Measurements from ENCODE around the gene SLC16A12. TPM values are rescaled to one million over a fixed set of nuclear protein-coding genes. Genes with fewer than 3 reads are reported as not detected.
A peak's percentile ranks its signal among the peaks of the same experiment; 100 is the strongest.
"Not testable (repeated sequence)": the region's sequence is repeated elsewhere in the genome, so short reads cannot be mapped to it uniquely, and the experiment has no call there.

Gene SLC16A12
- total RNA-seq, 1 experiment from 2014 or later: 0.12 TPM

DNA sequence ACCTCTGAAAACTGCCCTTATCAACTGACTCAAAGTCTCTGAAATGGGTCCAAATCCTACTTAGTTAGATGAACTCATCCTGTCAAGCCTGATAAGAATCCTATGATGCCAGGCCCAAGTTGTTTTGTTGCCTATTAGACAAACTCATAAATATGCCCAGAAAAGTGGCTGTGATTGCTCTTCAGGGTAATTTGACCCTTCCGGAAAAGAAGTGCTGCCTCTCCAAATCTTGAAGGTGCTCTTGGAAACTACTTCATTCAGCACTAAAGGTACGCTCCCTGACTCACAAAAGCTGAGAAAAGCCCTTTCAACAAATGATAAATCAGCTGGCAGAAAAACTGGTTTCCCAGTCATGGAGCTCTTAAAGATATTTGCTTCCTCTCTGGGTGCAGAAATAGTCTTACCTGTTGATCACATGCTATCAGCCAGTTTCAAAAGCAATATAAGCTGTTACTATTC is 114.3 kb downstream of the SLC16A12 start:
- DNase-seq (ENCODE audit: low read depth): no peak

DNA sequence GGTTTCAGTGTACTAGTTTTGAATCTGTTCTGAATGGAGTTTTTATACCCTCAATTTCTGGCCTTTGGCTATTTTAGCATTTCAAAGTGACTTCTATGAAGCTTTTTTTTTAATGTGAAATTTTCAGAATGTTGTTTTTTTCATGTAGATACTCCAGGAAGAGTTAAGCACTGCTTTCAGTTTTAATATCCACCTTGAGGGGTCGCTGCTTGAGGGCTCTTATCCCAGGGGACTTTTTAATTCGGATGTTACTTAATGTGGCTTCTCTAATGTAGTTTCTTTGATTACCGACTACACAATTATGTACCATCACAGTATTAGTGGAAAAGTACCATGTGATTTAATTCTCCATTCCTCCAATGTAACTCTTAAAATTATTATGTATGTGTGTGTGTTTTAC is 115.8 kb downstream of the SLC16A12 start:
- DNase-seq (ENCODE audit: low read depth): peak; percentile 29

DNA sequence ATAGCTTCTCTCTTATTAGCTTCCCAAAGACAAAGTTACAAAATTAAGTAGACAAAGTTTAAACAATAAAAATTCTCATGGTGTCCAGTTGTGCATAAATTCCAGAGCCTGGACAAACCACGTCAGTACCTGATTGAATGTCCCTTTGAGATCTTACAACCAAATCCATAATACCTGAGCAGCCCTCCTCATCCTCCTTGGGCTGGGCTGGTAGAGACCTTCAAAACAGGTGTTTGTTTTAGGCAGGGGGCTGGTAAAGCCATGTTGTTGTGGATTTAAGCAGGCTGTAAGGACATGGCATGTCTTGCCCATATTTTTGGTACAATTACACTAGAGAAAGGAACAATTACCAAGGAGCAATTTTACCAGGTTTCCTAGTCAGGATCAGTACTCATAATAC is 118.9 kb downstream of the SLC16A12 start:
- no peak for DNase-seq (ENCODE audit: low read depth)

DNA sequence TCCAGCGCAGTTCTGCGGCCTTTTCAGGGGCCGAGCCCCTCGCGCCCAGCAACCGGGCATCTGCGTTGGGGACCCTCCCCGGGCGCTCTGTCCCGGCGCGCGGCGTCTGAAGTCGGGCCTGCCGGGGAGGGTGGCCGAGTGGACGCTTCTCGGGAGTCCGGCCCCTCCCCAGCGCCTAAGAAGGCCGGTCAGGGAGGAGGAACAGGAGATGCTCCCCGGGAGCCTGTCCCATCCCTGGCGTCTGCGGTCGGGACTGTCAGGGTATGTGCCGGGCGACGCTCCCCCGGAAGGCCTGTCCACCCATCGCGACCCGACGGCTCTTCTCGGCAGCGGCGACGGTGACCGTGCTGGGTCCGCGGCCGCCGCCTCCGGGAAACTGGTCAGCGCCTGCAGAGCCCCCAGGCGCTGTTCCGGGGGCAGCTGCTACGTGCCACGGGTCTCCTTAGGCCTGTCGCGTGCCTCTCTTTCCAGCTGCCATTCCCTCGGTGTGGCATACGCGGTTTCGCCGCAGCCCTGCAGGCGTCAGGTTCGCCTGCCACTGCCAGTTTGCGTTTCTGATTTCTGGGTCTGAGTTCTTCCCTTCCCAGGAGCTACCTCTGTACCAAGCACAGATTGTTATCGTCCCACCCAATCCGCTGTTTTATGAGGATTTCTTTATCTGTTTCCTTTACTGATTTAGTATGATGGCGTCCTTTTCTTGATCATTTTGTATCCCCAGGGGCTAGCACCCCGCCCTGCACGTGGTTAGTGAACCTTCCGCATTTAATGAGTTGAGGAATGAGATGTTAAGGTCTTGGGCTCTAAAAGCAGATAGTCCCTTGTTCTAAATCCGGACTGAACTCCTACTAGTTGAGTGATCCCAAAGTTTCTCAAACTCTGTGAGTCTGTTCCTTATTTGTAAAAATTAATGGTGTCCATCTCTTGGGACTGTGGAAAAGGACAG is 120.2 kb downstream of the SLC16A12 start:
- peak; percentile 70 for DNase-seq (ENCODE audit: low read depth)

DNA sequence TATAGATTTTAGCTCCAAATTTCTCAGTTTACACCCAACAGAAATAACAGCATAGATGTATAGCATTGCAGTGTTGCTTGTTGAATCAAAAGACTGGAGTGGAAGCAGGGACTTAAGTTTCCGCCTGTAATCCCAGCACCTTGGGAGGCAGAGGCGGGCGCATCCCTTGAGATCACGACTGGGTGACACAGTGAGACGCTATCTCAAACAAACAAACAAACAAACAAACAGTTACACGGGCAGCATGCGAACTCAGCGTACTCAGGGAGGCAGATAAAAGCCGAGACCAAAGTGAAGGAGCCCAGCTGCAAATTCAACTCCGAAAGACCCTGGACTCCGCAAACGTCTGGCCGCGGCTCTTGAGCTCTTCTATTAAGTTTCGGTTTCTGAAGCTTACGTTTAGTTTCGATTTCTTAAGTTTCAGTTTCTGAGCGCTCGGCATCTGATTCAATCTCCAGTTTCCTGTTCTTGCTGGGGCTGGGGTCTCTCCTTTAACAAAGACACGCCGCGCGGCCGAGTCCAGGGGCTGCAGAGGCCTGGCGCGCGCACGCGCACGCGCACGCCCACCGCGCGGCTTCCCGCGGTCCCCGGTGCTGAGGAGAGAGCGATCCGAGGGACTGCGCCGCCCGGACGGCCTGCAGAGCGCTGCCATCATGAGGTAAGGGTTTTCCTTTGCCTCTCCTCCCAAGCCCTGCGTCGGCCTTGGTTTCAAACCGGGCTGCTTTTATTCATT is 121.1 kb downstream of the SLC16A12 start, which contains the start of gene IFIT5:
IFIT5 (plus strand) TSS at position 423 of the 733 bp plus-strand sequence; CDS start at position 654, 231 bp downstream.
- peak; percentile 70 for DNase-seq (ENCODE audit: low read depth)

DNA sequence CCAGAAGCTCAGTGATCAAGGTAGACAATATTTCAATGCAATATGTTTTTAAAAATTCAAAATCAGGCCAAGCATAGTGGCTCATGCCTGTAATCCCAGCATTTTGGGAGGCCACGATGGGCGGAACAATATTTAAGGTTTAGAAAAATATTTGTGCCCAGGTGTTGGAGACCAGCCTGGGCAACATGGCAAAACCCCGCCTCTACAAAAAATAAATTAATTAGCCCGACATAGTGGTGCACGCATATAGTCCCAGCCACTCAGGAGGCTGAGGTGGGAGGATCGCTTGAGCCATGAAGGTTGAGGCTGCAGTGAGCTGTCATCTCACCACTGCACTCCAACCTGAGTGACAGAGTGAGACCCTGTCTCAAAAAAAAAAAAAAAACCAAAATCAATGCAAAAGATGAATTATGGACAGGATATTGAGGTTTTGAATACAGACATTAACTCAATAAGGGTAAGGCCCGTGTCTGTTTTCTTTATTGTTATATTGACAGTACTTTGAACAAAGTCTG is 121.9 kb downstream of the SLC16A12 start:
- DNase-seq (ENCODE audit: low read depth): no peak

DNA sequence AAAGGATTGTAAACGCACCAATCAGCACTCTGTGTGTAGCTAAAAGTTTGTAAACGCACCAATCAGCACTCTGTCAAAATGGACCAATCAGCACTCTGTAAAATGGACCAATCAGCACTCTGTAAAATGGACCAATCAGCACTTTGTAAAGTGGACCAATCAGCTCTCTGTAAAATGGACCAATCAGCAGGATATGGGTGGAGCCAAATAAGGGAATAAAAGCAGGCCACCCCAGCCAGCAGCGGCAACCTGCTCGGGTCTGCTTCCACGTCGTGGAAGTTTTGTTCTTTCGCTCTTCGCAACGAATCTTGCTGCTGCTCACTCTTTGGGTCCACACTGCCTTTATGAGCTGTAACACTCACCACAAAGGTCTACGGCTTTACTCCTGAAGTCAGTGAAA is 123.1 kb downstream of the SLC16A12 start:
- not testable (repeated sequence) for DNase-seq (ENCODE audit: low read depth)

DNA sequence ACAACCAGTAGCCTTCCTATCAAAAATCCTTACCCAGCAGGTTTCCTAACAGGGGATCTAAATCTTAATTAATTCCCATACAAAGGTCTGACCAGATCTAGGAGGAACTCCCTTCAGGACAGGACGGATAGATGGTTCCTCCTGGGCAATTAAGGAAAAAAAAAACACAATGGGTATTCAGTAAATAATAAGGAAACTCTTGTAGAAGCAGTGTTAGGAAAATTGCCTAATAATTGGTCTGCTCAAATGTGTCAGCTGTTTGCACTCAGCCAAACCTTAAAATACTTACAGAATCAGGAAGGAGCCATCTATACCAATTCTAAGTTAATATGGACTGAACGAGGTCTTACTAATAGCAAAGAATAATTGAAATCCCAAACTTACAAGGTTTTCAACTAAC is 124.3 kb downstream of the SLC16A12 start:
- not testable (repeated sequence) for DNase-seq (ENCODE audit: low read depth)

DNA sequence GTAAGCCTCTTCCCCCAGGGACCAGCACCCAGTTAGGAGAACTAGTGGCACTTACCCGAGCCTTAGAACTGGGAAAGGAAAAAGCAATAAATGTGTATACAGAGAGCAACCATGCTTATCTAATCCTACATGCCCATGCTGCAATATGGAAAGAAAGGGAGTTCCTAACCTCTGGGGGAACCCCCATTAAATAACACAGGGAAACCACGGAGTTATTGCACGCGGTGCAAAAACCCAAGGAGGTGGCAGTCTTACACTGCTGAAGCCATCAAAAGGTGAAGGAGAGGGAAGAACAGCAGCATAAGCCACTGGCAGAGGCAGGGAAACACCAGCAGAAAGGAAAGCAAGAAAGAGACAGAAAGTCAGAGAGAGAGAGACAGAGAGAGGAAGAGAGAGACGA is 124.8 kb downstream of the SLC16A12 start:
- DNase-seq (ENCODE audit: low read depth): not testable (repeated sequence)

DNA sequence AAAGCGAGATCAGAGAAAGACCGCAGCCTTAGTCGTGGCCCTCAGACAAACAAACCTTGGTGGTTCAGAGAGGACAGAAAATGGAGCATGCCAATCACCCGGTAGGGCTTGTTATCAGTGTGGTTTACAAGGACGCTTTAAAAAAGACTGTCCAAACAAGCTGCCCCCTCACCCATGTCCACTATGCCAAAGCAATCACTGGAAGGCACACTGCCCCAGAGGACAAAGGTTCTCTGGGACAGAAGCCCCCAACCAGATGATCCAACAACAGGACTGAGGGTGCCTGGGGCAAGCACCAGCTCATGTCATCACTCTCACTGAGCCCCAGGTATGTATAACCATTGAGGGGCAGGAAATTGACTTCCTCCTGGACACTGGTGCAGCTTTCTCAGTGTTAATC is 126.1 kb downstream of the SLC16A12 start:
- DNase-seq (ENCODE audit: low read depth): not testable (repeated sequence)

DNA sequence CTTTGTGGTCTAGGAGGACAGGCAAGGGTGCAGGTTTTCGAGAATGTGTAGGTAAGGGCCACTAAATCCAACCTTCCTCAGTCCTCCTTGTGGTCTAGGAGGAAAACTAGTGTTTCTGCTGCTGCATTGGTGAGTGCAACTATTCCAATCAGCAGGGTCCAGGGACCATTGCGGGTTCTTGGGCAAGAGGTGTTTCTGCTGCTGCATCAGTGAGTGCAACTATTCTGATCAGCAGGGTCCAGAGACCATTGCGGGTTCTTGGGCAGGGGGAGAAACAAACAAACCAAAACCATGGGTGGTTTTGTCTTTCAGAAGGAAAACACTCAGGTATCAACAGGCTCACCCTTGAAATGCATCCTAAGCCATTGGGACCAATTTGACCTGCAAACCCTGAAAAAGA is 127.6 kb downstream of the SLC16A12 start:
- DNase-seq (ENCODE audit: low read depth): not testable (repeated sequence)

DNA sequence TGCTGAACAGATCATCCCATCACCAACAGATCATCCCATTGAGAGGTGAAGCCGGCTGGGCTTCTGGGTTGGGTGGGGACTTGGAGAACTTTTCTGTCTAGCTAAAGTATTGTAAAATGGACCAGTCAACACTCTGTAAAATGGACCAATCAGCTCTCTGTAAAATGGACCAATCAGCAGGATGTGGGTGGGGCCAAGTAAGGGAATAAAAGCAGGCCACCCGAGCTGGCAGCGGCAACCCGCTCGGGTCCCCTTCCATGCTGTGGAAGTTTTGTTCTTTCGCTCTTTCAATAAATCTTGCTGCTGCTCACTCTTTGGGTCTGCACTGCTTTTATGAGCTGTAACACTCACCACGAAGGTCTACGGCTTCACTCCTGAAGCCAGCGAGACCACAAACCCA is 129.2 kb downstream of the SLC16A12 start:
- not testable (repeated sequence) for DNase-seq (ENCODE audit: low read depth)

DNA sequence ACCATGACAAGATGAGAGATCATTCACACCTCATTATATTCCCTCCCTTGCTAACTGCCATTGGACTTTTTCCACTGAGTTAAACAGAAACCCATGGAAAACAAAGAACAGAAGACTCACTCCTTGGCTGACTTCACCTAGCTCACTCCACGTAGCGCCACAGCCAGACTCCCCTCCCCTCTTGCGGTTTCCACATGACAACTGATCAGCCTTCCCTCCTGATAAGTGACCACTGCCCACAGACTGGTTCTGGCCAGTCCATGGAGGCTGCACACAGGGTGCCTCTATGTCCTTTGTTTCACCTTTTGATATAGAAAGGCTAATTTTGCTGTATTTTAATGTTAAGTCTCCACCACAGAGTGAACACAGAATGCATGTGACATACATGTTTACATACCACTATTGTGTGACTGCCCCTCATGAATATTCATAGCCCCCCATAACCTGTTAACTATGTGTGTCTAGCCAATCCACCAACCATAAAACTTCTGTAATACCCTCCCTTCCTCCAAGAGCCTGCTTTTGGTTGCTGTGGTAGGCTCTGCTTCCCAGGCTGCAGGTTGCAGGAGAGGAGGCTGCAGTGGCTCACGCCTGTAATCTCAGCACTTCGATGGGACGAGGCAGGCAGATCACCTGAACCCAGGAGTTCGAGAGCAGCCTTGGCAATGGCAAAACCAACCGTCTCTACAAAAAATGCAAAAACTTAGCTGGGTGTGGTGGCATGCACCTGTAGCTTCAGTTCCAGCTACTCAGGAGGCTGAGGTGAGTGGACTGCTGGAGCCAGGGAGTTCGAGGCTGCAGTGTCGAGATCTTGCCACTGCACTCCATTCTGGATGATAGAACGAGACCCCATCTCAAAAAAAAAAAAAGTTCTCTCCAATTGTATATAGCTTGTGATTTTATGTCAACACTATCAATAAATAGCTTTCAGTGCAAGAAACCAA is 131.0 kb downstream of the SLC16A12 start:
- DNase-seq (ENCODE audit: low read depth): no peak

DNA sequence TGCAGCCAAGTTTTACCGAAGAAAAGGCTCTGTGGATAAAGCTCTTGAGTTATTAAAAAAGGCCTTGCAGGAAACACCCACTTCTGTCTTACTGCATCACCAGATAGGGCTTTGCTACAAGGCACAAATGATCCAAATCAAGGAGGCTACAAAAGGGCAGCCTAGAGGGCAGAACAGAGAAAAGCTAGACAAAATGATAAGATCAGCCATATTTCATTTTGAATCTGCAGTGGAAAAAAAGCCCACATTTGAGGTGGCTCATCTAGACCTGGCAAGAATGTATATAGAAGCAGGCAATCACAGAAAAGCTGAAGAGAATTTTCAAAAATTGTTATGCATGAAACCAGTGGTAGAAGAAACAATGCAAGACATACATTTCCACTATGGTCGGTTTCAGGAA is 132.4 kb downstream of the SLC16A12 start:
- DNase-seq (ENCODE audit: low read depth): no peak

DNA sequence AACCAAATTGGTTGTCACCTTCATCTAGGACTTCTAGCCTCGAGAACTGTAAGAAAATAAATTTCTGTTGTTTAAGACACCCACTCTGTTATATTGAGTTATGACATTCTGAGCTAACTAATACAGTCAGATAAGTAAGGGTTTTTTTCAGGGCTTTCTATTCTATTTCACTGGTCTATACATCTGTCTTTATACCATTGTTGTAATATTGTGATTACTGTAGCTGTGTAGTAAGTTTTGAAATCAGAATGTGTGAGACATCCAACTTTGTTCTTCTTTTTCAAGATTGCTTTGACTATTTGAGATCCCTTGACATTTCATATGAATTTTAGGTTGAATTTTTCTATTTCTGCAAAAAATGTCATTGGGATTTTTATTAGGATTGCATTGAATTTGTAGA is 135.4 kb downstream of the SLC16A12 start:
- no peak for DNase-seq (ENCODE audit: low read depth)

DNA sequence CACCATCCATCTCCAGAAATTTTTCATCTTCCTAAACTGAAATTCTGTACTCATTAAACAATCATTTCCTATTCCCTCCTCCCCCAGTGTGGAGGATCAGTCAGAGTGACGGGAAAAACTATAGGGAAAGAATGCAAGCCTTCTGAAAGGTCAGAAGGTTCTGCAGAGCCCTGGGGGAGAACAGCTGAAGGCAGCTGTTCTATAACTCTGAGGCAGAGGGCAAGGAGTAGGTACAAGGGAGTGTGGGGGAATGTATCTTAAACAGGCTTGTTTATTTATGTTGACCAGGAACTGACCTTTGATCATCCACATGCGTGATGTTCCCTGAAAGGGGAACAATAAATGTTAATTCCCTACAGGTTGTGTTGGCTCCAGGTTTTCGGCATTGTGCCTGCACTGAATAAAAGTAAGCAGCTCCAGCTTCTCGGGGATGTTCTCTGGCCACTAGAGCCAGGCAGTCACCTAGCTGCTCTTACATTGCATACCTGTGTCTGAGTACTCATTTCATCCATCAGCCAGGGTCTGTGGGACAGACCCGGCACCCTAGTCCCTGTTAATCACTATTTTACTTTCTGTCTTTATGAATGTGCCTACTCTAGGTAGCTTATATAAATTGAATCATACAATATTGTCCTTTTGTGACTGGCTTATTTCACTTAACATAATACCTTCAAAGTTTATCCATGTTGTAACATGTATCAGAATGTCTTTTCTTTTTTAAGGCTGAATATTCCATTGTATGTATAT is 137.2 kb downstream of the SLC16A12 start:
- peak; percentile 66 for DNase-seq (ENCODE audit: low read depth)

DNA sequence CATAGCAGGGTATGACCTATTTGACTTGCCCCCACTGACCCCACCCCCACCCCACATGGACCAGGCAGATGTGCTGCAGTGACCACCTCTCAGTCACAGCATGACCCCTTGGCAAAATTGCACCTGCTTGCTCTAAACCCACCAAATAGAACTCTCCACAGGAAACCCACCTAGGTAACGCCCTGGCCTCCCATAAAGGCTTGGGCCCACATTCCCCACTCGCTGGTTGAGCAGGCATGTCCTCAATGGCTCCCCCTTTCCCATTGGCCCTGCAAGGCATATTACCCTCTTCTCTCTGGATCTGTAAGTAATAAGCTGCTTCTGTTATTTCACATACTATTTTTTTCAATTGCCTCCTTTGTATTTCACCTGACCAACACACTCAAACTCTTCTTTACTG is 140.3 kb downstream of the SLC16A12 start:
- no peak for DNase-seq (ENCODE audit: low read depth)

DNA sequence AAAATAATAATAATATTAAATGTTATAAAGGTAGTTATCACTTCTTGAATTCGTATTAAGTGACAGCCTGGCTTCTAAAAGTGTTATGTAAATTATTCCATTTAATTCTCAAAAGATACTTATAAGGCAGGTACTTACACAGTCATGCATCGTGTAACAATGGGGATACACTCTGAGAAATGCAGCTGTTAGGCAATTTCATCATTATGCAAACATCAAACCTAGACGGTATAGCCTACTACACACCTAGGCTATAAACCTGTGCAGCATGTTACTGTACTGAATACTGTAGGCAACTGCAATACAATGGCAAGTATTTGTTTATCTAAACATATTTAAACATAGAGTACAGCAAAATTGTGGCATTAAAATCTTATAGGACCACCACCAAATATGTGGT is 141.5 kb downstream of the SLC16A12 start:
- no peak for DNase-seq (ENCODE audit: low read depth)

DNA sequence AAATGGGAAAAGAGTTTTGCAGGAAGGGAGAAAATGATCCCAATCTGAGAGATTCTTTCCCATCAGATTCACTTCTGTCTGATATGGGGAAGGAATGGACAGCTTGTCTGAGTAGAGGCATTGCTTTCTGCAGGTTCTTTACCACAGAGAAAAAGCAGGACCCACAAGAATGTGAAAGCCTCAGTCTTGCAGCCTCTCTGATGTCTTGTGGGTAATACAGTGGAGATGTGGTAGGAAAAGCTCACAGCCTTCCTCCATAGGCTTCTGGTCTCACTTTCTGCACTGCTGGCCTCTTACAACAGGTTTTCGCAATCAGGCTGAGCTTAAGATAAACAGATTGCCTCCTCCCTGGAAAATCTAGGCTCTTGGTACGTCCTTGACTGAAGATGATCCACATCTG is 142.4 kb downstream of the SLC16A12 start:
- peak; percentile 73 for DNase-seq (ENCODE audit: low read depth)
